ENCODE results near the gene GSTM5. TPM values are rescaled to one million over a fixed set of nuclear protein-coding genes. Genes with fewer than 3 reads are reported as not detected.
"Not testable (repeated sequence)": the region's sequence is repeated elsewhere in the genome, so short reads cannot be mapped to it uniquely, and the experiment has no call there.

GSTM5 gene
- 0.25 TPM in 1 of 2 replicates, not detected in the other for total RNA-seq

DNA sequence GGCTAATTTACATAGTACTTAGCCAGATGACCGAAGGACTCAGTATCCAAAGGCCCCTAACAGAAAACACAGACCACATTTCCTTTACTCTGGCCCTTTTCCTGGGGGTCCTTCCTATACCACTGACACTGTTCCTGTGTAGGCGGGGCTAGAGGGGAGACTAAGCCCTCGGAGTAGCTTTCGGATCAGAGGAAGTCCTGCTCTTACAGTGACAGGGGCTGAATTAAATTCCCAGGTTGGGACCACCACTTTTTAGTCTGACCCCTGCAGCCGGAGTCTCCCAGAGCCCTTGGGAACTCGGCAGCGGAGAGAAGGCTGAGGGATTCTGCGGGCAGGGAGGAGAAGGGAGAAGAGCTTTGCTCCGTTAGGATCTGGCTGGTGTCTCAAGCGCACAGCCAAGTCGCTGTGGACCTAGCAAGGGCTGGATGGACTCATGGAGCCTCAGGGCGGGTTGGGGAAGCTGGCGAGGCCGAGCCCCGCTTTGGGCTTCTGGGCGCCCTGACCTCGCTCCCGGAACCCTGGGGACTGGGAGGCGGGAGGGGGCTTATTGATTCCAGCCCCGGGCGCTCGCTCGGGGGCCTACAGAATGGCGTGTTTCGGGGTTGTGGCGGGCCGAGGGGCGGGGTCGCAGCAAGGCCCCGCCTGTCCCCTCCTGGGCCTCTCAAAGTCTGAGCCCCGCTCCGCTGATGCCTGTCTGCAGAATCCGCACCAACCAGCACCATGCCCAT is at the start of gene GSTM5:
Gene GSTM5, plus strand, starts transcription at position 659 of the 728 bp plus-strand sequence. Its CDS starts 62 bp downstream, at position 721.
- DNase-seq (ENCODE audit: low read depth in 2 of 2) = not testable (repeated sequence)

DNA sequence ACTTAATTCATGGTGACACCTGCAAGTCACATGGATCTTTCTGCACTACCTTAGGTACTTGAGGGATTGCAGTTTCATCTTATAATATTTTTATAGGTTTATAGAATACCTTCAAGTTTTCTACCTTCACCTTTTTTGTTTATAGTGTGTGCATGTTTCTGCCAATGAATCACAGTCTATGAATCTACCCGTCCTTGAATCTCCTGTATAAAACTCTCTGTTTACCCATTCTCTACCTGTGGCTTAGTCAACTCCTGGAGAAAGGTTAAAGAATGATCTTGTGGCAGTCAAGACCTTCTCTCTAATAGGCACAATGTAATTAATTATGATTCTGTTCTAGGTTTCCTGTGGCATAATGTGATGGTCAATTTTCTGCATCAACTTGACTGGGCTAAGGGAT is 47.4 kb upstream of the GSTM5 start:
- no peak for DNase-seq (ENCODE audit: low read depth in 2 of 2)

DNA sequence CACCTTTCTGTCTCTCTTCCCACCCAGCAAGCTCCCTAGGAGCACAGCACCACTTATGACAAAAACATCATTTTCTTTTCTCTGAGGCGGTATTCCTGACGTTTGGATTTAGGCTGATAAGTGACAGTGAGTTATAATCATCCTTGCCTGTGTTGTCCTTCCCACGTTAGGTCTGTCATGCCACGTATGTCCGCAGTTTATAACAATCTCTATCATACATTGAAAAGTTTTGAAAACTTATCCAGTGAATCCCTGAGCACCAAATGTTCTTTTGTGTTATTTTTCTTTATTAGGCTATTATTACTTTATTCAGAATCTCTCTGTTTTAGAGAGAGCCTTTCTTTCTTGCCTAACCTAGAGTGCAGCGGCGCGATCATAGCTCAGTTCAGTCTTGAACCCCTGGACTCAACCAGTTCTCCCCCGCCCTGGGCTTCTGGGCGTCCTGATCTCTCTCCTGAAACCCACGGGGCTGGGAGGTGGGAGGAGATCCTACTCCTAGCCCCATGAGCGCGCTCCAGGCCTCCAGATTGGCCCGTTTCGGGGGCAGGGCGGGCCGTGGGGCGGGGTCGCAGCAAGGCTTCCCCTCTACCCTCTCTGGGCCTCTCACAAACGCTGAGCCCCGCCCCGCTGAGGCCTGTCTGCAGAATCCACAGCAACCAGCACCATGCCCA is 44.5 kb upstream of the GSTM5 start, which contains the start of gene GSTM2:
Gene GSTM2, plus strand, starts transcription at position 606 of the 671 bp plus-strand sequence. Its CDS starts 59 bp downstream, at position 665.
- DNase-seq (ENCODE audit: low read depth in 2 of 2) = peak in 1 of 2 donors; percentile 81

DNA sequence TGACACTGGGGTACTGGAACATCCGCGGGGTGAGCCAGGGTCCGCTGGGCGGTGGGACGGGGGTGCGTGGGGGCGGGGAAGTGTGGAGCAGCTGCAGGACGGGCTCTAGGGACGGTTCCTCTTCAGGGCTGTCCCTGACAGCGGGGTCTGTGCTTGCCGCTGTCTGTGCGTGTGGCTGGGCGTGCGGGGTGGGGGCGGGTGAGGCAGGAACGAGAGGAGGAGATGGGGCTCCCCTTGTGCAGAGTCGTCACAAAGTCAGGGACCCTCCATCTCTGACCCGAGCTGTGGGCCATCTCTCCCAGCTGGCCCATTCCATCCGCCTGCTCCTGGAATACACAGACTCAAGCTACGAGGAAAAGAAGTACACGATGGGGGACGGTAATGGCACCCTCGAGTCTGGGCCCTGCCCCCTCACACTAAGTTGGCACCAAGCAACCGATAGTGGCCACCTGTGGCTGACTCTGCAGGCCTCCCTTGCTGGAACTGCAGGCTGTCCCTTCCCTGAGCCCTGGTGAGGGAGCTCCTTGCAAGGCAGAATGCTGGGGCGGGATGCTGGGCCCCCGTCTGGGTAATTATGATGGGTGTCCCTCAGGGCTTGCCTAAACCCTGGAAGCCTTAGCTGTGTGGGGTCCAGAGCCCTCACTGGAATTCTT is 43.8 kb upstream of the GSTM5 start:
- no peak for DNase-seq (ENCODE audit: low read depth in 2 of 2)

DNA sequence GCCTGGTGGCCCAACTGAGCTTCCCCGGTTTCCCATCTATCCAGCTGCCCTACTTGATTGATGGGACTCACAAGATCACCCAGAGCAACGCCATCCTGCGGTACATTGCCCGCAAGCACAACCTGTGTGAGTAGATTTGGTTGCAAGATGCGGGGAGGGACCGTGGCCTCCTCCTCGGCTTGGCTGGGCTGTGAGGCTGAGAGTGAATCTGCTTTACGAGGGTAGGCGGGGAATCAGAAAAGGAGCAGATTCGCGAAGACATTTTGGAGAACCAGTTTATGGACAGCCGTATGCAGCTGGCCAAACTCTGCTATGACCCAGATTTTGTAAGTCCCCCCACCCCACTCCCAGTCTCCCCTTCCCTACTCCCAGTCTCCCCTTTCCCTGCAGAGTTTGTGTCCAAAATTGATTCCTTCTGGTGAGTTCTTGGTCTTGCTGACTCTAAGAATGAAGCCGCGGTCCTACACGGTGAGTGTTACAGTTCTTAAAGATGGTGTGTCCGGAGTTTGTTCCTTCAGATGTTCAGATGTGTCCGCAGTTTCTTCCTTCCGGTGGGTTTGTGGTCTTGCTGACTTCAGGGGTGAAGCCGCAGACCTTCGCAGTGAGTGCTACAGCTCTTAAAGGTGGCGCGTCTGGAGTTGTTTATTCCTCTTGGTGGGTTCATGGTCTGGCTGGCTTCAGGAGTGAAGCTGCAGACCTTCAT is 42.7 kb upstream of the GSTM5 start:
- no peak for DNase-seq (ENCODE audit: low read depth in 2 of 2)

DNA sequence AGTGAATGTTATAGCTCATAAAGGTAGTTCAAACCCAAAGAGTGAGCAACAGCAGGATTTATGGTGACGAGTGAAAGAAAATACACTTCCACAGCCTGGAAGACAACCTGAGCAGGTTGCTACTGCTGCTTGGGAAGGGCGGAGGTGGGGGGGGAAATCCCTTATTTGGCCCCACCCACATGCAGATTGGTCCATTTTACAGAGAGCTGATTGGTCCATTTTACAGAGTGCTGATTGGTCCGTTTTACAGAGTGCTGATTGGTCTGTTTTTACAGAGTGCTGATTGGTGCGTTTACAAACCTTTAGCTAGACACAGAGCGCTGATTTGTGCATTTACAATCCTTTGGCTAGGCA is 42.1 kb upstream of the GSTM5 start:
- not testable (repeated sequence) for DNase-seq (ENCODE audit: low read depth in 2 of 2)

DNA sequence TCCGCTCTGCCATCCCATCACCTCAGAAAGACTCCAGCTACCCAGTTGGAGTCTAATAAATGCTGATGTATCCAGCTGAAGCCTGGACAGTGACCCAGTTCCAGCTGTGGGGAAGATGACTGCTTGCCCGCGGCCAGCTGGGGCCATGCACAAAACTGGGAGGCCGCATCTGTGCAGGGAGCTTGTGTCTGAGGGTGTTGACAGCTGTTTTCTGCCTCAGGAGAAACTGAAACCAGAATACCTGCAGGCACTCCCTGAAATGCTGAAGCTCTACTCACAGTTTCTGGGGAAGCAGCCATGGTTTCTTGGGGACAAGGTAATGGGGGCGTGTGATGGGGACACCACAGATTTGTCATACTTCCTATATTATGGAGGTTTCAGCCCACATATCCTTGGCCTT is 41.0 kb upstream of the GSTM5 start:
- DNase-seq (ENCODE audit: low read depth in 2 of 2) = no peak

DNA sequence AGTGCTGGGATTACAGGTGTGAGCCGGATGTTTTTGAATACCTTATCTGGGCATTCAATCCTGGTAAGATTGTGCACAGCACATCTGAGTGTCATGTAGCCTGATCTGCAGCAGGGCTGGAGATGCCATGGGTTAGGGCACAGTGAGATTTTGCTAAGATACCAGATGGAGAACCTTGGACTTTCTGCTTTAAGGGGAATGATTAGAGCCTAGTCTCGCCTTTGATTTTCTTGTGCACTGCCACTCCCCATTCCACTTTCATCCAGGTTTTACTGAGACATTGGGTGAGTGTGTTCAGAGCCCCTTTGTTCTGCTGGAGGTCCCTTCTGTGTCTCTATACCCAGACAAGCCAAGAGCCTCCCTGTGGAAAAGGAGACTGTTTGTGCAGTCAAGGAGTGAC is 38.2 kb upstream of the GSTM5 start:
- DNase-seq (ENCODE audit: low read depth in 2 of 2) = not testable (repeated sequence)

DNA sequence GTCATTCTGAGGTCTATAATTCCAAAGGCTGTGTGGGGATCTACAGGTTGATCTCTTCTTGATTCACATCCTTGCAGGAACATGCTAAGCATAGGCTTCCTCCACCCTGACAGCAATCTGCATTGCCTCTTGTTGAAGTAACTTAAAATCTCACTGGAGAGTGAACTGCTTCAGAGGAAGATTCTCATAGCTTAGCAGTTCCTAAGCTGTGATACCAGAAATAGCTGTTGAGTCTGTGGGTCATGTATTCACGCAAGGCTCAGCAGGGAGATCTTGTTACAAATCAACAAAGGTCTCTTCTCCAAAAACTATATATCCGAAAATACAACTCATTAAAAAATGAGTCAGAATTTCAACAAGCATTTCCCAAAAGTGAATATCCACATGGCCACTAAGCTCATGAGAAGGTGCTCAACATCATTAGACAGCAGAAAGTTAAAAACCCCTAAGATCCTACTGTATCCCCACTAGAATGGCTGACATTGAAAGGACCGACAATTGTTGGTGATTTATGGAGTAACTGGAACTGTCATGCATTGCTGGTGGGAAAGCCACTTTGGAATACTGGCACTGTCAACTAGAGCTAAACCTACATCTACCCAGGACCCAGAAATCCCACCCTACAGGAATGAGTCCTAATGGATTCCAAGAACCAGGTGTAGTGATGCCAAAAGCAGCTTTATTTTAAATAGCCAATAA is 35.2 kb upstream of the GSTM5 start:
- DNase-seq (ENCODE audit: low read depth in 2 of 2) = not testable (repeated sequence)

DNA sequence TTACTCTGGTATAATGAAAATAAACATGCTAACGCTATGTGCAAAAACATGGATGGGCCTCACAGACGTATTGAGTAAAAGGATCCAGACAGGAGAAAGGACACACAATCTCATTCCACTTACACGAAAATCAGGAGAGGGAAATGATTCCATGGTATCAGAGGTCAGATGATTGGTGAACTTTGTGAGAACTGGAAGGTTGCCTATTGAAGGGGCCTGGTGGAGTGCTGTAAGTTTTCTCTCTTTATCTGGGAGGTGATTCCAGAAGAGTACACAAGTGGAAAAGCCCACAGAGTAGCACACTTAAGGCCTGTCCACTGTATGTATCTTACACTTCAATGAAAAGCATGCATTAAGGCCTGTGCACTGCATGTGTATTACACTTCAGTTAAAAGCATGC is 34.6 kb upstream of the GSTM5 start:
- no peak for DNase-seq (ENCODE audit: low read depth in 2 of 2)

DNA sequence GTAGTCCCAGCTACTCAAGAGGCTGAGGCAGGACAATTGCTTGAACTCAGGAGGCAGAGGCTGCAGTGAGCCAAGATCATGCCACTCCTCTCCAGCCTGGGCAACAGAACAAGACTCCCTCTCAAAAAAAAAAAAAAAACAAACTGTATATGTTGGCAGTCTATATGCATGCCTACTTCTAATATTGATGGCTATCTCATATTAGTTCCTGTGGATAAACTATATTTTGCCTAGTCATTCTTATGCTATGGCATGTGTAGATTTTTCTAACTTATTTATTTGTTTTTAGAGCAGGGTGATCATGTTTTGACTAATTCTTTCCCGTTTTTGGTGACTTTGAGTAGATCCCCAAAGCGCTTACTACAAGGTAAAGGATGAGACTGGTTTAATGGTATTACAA is 33.4 kb upstream of the GSTM5 start:
- DNase-seq (ENCODE audit: low read depth in 2 of 2) = not testable (repeated sequence)

DNA sequence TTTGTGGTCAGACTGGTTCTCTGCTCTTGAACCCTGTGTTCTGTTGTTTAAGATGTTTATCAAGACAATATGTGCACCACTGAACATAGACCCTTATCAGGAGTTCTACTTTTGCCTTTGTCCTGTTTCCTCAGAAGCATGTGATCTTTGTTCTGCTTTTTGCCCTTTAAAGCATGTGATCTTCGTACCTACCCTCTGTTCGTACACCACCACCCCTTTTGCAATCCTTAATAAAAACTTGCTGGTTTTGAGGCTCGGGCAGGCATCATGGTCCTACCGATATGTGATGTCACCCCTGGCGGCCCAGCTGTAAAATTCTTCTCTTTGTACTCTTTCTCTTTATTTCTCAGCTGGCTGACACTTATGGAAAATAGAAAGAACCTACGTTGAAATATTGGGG is 27.3 kb upstream of the GSTM5 start:
- not testable (repeated sequence) for DNase-seq (ENCODE audit: low read depth in 2 of 2)

DNA sequence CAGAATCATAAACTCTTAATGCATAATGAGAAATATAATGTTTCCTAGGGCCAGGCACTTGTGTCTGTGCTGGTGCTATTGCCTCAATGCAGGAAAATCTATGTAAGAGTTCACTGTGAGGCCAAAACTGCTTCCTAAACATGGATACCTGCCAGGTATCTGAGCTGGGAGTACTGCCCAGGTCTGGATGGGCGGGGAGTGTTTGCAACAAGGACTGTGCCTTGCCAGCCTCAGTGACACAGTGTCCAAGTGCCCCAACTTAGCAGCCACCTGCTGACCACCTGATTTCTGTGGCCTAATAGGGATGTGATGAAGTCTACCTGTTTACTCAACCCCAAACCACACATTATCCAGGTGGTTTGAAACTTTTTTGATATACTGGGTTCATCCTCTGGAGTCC is 26.7 kb upstream of the GSTM5 start:
- not testable (repeated sequence) for DNase-seq (ENCODE audit: low read depth in 2 of 2)

DNA sequence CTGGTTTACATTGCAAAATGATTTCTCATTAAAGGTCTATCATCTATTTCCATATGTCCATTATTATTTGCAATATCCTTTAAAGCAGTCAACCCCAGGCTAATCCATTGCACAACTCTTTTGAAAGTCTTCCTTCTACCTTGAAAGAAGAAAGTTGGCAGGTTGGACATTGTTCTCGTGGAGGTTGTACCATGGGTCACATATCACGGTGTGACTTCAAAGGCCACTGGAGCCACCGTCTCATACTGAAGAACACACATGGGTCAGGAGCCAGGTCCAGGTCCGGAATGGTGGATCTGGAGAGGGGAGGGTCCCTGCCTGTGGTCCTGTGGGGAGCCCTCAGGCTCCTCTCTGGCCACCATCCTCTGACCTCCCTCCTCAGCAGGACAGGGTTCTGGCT is 26.2 kb upstream of the GSTM5 start:
- DNase-seq (ENCODE audit: low read depth in 2 of 2) = not testable (repeated sequence)

DNA sequence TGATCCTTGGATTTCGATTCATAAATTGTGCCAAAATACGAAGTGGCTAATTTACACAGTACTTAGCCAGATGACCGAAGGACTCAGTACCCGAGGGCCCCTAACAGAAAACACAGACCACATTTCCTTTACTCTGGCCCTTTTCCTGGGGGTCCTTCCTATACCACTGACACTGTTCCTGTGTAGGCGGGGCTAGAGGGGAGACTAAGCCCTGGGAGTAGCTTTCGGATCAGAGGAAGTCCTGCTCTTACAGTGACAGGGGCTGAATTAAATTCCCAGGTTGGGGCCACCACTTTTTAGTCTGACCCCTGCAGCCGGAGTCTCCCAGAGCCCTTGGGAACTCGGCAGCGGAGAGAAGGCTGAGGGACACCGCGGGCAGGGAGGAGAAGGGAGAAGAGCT is 24.9 kb upstream of the GSTM5 start:
- DNase-seq (ENCODE audit: low read depth in 2 of 2) = not testable (repeated sequence)

DNA sequence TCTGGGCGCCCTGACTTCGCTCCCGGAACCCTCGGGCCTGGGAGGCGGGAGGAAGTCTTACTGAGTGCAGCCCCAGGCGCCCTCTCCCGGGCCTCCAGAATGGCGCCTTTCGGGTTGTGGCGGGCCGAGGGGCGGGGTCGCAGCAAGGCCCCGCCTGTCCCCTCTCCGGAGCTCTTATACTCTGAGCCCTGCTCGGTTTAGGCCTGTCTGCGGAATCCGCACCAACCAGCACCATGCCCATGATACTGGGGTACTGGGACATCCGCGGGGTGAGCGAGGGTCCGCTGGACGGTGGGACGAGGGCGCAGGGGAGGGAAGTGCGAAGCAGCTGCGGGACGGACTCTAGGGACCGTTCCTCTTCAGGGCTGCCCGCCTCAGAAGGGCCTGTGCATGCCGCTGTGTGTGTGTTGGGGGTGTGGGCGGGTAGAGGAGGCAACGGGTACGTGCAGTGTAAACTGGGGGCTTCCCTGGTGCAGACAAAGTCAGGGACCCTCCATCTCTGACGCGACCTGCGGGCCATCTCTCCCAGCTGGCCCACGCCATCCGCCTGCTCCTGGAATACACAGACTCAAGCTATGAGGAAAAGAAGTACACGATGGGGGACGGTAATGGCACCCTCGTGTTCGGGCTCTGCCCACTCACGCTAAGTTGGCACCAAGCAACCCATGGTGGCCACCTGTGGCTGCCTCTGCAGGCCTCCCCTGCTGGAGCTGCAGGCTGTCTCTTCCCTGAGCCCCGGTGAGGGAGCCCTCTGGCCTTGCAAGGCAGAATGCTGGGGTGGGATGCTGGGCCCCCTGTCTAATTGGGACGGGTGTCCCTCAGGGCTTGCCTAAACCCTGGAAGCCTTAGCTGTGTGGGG is 24.2 kb upstream of the GSTM5 start, which contains the start of gene GSTM1:
Gene GSTM1, plus strand, starts transcription at position 177 of the 859 bp plus-strand sequence. Its CDS starts 57 bp downstream, at position 234.
- peak in 1 of 2 donors; percentile 11 for DNase-seq (ENCODE audit: low read depth in 2 of 2)

DNA sequence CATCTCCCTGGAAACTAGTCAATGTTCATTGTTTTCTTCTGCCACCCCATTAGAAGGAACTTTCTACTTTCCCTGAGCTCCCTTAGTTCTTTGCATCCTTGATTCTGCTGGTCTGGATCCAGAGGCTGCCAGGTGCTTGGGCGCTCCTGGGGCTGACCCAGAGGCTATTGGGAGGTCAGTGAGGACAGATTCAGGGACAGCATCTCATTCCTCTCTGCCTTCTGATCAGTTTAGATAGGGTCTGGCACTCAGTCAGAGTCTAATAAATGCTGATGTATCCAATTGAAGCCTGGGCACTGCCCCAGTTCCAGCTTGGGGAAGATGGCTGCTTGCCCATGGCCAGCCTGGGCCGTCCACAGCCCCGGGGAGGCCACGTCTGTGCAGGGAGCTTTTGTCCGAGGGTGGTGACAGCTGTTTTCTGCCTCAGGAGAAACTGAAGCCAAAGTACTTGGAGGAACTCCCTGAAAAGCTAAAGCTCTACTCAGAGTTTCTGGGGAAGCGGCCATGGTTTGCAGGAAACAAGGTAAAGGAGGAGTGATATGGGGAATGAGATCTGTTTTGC is 22.1 kb upstream of the GSTM5 start:
- no peak for DNase-seq (ENCODE audit: low read depth in 2 of 2)

DNA sequence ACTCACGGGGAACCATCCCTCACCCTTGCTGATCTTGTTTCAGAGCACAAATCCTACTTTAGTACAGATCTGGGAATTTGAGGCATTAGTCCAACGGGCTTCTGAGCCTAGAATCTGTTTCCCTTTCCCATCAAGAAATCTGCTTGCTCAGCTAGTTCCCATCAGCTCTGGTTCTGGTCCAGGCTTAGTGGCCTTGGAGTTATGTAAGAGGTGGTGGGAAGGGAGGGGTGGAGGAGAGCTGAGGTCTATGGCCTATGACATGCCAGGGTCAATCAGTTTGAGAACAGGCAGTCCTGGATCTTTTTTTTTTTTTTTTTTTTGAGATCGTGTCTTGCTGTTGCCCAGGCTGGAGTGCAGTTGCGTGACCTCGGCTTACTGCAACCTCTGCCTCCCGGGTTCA is 20.3 kb upstream of the GSTM5 start:
- no peak for DNase-seq (ENCODE audit: low read depth in 2 of 2)

DNA sequence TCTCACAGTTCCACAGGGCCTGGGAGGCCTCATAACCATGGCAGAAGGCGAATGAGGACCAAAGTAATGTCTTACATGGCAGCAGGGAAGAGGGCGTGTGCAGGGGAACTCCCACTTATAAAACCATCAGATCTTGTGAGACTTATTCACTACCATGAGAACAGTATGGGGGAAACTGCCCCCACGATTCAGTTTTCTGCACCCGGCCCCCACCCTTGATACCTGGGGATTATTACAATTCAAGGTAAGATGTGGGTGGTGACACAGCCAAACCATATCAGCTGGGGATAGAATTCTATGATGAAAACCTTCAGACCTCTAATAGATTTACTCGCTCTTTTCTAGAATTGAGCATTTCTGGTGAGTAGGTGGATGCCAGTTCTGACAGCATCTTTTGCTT is 17.7 kb upstream of the GSTM5 start:
- DNase-seq (ENCODE audit: low read depth in 2 of 2) = not testable (repeated sequence)

DNA sequence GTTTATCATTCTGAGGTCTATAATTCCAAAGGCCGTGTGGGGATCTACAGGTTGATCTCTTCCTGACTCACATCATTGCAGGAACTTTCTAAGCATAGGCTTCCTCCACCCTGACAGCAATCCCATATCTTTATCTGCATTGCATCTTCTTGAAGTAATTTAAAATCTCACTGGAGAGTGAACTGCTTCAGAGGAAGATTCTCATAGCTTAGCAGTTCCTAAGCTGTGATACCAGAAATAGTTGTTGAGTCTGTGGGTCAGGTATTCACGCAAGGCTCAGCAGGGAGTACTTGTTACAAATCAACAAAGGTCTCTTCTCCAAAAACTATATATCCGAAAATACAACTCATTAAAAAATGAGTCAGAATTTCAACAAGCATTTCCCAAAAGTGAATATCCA is 16.9 kb upstream of the GSTM5 start:
- not testable (repeated sequence) for DNase-seq (ENCODE audit: low read depth in 2 of 2)

Measured in dermis microvascular lymphatic vessel endothelial cell (primary cell).